Right lung (tissue), 5 donors: ENCODE results near the gene GNB1L. TPM values are rescaled to one million over a fixed set of nuclear protein-coding genes. Genes with fewer than 3 reads are reported as not detected.

Experiments used
- DNase-seq, 2 donors: peaks; one replicate each; pipeline ENCODE4 v3.0.0-alpha.2; 2013
- polyA plus RNA-seq, 5 donors: library from polyadenylated mRNA; unstranded; fragments of 120-200 nt; gene quantifications; one replicate each; pipeline versions ENCODE4 v1.2.1 to v1.2.3, GENCODE V29; 2013; ENCODE audit warnings: inconsistent platforms in 1 of 5, low replicate concordance in 1 of 5; ENCODE audit not compliant: insufficient read length in 5 of 5, insufficient read depth in 1 of 5

Gene GNB1L
- polyA plus RNA-seq, 5 donors: 2.7 to 6.4 (median 6.1) TPM

DNA sequence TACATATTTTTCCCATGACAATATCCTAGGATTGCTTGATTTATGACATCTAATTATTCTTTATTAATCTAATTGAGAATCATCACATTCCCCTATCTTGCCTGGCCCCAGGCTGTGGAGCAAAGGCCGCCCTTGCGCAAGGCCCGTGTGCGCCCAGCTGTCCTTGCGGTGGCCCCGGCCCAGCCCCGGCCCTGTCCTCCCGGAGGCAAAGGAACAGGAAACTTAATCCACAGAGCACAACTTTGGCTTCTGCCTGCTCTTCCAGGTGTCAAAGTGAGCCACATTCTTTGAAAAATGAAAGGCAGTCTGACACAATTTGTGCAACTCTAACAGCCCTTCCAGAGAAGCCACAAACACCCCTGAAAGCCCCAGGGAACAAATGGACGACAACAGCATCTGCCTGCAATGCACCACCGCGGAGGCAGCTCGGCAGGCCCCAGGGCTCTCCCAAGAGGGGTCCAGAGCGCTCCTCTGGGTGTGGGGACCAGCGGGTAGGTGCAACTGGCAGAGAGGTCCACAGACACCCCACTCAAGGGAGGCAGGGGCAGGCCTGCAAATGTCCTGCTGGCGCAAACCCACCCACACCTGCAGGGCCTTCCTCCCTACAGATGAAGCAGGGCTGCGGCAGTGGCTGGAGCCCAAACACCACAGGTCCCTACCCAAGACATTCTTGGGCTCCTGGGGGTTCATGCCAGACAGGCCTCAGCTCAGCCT is 30.3 kb downstream of the GNB1L start:
- DNase-seq: no peak

DNA sequence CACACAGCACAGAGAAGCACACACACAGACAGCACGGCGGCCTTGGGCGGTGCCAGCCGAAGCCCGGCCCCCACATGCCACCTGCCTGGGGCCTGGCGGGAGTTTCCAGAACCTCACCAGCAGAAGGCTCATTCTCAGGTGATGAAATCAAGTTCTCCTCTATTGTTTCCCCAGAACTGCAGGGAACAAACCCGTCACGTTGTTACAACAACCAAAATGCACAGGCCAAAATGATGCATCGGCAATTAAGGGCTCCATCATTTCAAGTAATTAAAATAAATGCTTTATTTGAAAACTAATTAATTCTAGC is 30.8 kb downstream of the GNB1L start:
- no peak for DNase-seq

DNA sequence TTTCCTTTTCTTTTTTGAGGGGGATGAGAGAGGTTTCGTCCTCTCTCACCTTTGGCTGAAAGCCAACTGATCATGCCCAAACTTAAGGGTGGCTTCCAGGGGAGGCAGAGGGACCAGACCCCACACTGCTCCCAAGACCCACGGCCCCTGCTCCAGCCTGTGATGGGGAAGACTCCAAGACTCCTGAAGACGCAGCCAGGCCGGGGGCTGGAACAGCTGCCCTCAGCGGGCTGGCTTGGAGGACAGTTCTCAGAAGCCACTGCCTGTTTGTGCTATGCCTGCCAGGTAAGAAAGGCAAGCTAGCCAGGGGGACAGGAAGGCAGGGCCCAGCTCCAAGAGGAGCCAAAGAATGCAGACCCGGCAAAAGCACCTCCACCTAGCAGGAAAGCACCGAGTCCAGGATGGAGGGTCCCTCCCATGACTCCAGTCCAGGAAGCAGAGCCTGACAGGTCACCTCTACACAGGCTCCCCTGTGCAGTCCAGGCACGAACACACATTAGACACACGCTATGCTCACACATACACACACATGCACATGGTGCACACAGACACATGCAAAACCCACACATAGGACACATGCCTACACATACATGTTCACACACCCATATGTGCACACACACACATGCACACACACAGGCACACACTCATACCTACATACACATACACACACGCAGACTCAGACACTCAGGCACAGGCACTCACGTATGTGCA is 31.3 kb downstream of the GNB1L start:
- no peak for DNase-seq

DNA sequence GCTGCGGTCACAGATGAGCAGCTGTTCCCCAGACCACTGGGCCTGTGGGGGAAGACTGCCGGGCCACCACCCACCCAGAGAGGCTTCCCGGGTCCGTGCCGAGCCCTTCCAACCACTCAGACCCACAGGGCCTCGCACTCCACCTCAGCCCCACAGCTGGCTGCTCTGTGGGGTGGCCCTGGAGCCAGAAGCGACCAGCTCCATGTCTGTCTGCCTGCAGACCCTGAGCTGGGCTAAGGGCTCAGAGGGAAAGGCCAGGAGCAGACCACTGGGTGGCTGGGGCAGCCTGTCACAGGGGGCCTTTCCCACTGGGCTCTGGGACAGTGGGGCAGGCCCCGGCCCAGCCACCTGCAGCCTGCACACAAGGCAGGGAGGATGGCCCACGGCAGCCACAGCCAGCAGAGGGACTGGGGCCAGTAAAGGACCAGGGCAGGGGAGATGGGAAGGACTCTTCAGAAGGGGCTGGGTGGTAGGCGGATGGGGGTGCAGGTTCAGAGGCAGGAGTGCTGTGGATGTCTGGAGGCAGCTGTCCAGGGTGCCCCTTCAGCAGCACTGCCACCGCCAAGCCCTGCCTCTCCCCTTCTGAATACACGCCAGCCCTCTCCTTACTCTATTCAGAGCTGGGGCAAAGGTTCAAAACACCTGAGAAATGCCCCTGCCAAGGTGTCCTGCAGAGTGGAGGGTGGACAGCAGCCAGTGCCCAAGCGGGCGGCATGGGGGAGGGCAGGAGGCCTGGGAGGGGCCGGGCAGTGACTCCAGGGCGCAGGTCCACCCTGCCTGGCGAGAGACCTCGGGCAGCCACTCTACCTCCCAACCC is 32.2 kb downstream of the GNB1L start:
- DNase-seq: no peak

DNA sequence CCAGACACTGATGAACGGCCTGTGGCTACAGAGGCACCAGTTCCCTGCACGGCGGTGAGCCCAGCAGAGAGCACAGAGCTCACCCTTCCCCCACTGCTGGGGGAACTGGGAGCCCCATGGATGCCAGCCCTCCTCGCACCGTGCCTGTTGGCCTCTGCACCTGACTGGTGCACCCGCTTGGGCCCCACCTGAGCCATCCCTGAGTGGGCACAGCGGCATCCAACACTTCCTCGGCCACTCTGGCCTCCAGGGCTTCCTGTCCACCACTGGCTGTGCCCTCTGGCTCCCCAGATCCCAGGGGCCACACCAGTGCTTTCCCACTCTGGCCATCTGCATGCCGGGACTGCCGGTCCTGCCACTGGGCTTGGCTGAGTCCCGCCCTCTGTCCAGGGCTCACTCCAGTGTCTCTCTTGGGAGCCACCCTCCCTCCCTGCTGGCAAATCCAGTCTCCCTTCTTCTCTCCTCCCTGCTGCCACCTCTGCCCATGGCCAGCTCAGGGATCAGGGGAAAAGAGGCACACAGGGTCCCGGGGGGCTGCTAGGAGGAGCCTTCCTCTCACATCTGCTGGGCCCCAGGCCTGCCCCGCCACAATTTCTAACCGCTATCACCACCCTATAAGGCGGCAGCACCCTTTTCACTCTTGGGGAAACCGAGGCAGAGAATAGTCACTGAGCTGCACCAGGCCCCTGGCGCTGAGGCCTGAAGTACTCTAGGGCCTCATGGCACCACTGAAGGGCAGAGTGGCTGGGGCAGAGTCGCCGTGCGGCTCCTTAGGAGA is 33.0 kb downstream of the GNB1L start:
- DNase-seq: no peak

DNA sequence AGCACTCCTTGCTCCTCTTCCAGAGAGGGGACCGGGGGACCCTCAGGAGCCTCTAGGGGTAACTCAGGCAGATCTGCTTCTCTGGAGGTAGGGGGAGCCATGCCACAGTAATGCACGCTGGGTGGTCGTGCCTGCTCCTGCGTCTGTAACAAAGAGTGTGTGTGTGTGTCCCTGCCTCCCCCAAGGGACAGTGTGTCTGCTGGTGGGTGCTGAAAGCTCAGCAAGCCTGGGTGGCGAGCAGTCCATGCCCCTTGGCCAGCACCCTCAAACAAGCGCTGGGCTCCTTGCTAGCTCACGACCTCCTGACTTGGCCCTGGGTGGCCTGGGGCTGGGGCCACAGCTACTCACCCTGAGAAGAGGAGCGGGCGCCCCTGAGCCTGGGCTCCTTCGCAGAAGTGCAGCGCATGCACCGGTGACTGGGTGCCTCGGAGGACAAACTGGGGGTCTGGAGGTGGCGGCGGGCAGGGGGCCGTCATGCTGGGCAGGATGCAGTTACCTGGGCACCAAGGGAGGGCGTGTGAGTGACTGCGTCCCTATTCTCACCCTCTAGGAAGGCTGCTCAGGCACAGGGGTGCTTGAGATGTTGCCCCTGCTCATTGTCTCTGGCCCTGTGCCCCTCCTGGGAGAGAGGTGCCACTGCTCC is 33.7 kb downstream of the GNB1L start:
- no peak for DNase-seq

DNA sequence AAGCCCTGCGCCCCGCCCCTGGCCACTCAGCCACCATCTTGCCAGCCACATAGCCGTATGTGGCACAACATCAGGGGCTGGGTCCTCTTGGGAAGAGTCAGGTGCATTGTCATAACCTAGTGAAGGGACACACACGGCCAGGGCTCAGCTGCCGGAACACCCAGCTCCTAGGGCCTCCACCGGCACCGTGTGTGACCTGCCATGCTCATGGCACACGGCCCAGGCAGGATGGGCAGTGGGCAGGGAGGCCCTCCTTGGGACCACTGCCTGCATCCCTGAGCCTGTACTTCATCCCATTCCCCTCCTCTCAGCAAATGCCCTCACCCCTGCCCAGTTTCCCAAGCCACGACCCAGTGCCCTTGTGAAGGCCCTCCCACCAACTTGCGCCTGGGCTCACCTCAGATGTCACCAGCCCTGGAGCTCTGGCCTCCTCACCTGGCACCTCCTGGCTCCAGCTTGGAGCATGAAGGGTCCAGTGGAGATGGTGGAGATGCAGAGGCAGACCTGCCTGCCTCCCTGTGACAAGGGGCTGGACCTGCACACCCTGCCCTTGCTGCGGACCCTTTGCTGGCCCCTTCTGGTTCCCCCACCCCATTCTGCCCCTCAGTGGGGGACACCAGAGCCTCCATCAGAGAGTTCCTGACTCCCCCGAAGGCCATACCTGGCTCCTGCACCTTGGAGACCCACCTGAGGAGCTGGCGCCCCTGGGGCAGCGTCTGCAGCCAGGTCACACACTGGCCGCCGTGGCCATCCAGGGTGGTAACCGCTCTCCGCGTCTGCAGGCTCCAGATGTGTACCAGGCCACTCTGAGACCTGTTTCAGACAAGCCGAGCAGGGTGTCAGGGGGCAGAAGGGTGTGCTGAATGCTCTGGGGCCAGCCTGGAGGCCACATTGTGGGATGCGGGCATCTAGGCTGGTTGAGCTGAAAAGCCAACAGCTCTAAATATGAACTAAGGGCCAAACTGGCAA is 34.5 kb downstream of the GNB1L start:
- no peak for DNase-seq

DNA sequence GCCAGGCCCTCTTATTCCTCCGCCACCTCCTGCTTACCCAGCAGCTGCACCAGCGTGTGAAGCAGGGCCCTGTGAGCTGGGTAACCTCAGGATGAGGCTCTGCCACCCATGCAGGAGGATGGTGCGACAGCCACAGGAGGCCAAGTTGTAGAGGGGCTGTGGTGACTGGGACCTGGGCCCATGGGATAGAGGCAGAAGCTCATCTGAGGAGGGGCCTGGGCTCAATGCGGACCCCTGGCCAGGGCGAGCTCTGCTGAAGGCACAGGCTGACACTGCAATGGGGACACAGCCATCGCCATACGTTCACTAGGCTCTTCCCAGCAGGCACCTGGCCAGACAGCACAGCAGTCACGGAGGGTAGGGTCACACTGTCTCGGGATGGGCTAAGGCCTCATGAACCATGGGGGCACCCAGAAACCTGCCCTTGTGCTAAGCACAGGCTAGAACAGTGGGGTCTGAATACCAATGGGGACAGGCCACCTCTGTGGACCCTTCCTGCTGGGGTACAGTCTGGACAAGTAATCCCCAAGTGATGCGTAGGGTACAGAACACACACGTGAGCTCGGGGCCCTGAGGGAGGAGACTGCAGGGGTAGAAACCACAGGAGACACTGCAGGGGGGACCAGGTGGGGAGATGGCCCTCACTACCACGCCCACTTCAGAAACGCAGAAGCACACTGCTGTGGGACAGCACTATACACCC is 35.3 kb downstream of the GNB1L start:
- no peak for DNase-seq

DNA sequence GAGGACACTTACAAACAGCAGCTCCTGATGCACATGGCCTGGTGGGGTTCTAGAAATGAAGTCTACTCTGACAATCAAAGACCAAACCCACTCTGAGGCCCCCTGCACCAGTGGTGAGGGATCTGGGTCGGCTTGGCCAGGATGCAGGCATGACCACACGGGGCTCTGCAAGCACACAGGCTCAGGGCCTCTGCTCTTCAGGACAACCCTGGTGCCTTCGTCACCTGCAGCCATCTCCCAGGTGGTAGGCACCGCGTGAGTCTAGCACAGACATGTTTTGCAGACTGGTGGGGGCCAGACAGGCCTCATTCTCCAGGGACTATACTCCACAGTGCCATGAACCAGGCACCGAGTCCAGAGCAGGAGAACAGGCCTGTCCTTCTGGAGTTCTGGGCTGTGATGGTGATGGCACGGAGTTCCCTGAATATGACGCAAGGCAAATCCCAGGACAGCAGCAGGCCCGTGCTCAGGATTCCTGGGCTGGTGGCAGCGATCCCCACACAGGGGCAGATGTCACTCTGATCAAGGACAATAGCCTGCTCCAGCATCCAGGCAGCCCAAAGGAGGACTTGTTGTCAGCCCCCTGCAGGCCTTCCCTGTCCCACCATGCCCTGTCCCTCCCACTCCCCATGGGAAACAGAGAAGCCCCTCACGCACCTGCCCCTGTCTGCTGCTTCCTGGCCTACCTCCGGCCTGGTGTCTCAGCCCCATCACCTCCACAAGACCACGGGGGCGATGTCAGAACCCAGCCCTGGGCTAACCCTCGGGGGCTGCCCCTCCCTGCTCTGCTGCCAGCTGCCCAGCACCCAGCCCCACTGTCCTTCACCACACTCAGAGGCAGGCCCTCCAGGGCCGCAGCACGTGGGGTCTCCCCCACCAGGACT is 36.1 kb downstream of the GNB1L start:
- no peak for DNase-seq

DNA sequence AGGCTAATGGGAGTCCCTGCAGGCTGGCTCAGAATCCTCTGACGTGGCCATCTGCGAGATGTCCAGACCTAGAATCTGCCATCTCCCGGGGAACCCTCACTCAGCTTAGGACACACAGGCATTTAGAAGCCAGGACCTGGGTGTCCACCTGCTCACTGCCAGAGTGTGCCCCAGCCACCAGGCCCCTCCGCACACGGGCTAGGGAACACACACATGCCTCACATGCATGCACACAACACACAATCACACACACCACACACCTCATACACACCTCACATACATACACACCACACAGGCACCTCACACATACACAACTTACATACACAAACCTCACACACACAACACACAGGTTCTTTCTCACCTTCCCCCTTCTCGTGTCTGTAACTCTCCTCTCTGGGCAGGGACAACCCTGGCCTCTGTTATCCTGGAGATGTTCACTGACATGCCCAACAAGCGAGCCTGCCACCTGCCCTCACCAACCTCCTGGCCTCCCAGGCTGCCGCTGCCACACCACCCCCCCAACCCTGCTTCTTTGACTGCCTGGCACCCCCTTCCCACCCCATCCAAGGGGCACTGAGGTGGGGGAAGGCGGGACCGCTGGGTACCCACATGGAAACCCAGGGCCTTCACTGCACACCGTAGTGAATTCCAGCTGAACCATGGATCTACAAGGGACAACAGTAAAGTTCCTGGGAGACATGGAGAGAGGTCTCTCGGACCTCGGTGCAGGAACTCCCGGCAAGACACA is 38.1 kb downstream of the GNB1L start:
- no peak for DNase-seq

DNA sequence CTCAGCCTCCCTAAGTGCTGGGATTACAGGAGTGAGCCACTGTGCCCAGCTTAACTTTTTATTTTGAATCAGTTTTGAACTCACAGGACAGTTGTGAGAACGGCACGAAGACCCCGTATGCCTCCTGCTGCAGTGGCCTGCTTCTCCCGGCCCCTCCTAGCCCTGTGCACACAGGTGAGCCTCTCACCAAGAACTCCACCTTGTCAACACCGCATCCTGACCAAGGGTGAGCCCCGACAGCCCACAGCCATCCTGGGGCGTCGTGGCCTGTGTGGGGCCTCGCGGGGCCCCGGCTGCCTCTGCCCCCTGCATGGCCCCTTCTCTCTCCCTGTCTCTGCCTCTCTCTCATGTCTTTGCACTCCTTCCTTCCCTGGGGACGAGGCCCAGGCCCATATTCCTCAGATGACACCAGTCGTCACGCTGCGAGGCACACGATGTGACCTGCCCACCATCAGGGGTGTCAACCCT is 38.8 kb downstream of the GNB1L start:
- DNase-seq: no peak

DNA sequence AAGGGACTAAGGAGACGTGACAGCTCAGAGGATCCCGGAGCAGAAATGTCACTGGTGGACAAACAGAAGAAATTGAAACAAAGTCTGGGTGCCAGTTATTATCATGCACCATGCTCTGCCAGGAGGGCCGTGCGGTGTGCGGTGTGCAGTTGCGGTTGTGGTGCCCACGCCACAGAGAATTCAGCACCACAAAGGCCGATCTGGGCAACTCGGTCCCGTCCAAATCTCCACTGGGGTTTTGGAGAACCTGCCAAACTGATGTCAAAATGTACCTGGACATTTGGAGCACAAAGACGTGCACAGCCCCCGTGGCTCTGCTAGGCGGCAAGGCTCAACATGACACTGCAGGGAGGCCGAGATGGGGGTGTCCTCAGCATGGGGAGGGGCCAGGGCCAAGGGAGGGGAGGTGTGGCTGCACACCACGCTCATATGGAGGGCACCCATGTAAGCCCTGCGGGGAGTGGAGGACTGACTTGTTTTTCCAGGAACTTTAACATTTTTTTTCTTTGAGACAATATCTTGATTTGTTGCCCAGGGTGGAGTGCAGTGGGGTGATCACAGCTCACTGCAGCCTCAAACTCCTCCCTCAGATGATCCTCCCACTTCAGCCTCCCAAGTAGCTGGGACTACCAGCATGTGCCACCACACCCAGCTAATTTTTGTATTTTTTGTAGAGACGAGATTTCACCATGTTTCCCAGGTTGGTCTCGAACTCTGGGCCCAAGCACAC is 39.4 kb downstream of the GNB1L start:
- DNase-seq: no peak

DNA sequence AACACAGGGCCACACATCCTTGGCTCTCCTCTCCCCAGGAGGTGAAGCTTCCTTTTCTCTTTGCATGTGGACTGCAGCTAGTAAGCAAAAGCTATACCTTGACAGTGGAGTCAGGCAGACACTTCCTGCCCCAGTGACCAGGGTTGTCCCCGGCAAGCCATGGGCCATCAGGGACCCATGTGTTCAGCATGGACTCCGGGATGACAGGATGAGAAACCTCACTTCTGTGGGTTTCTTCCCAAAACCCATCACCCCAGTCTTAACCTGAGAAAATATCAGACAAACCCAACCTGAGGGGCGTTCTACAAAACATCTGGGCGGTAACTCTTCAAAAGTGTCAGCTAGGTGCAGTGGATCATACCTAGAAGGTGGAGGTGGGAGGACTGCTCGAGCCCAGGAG is 40.2 kb downstream of the GNB1L start:
- no peak for DNase-seq

DNA sequence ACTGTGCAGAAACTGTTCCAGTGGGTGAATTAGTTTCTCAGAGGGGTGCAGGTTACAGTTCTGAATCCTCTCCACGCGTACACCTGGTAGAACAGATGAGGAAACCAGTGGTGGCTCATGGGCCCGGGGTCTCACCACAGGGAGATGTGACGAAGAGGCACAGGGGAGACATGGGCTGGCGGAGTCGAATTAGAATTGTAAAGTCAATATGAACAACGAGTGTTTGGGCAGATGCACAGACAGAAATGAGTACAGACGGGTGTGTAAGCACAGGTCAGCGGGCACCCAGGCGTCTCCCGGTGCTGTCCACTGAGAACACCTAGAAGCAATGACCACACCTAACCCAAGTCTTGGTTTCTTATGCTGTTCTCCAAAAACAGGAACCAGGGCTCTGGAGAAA is 41.8 kb downstream of the GNB1L start:
- DNase-seq: no peak

DNA sequence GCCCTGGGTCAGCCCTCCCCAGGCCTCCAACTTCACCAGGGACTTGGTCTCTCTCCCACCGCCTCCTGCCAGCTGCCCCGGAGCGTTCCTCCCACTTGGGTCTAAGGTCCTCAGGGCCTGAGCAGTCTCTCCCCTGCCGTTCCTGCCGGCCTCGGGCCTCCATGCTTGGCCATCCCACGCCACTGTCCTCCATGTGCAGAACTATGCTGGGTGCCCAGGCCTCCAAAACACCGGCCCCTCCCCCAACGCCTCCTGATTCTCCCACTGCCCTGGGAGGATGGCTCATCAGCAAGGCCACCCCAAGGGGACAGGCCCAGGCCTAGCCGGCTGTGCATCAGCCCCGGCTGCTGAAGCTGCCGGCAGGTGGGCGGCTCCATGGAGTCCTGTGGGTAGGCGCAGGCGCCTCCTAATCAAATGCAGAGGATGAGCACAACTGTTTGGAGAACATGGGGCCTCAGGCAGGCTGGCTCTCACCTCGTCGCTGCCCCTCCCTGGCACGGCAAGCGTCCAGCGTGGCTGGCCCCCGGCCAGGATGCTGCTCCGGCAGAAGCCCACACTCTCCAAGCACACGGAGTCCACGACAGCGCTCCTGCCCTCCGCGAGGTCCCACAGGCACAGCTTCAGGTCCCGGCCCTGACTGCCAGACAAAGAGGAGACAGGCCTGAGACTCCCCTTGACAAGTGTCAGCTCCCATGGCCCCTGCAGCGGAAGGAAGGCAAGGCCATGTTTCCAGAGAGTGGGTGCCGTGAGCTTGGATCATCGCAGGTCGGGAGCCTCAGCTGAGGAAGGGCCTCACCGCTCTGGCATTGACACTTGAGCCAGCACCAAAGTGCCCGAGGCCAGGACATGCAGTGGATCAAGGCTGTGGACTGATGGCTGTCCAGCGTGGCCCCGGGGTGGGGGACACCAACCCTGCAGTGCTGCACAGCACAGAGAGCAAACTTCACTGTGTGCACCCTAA is 42.6 kb downstream of the GNB1L start:
- DNase-seq: no peak

DNA sequence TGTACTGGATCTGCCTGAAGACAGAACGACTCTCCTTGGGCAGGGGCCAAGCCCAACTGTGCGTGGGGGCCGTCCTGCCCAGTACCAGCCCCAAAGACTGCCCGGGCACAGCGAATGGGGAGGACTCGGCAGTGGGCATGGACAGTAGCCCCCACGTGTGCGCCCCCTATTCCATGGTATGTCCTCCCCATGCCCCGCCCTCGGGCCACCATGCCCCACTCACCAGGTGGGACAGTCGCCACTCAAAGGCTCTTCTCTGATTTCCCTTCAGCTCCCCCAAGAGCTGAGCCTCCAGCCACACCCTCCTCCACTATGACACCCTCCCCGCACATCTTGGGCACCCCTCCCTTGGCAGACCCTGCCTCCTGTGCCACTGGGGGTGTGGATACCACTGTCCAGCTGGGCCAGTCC is 43.5 kb downstream of the GNB1L start:
- DNase-seq: no peak
